DOHH2 (cell line): Measurements from ENCODE around the gene PRKCE.

Source experiments
- H3F3A ChIP-seq: fragments of 200-600 bp; sonication (generic), shearing (Covaris generic); 2 replicates; pipeline ENCODE4 v1.6.0; 2016; ENCODE audit warnings: antibody characterized with exemption, mild to moderate bottlenecking; ENCODE audit not compliant: control insufficient read depth, insufficient read depth
- H3K27ac ChIP-seq: fragments of 200-600 bp; sonication (generic); 2 replicates; pipeline ENCODE4 v1.5.1; 2014; ENCODE audit warnings: low read depth, mild to moderate bottlenecking, low read length, moderate library complexity
- H3K27me3 ChIP-seq: fragments of 200-600 bp; sonication (generic); 2 replicates; pipeline ENCODE4 v1.6.1; 2014; ENCODE audit warnings: mild to moderate bottlenecking, low read length, mixed read lengths; ENCODE audit not compliant: control insufficient read depth
- H3K36me3 ChIP-seq: fragments of 200-600 bp; sonication (generic); 2 replicates; pipeline ENCODE4 v1.6.1; 2014; ENCODE audit warnings: mild to moderate bottlenecking, low read length, moderate library complexity, mixed read lengths; ENCODE audit not compliant: control insufficient read depth
- H3K4me1 ChIP-seq: fragments of 200-600 bp; sonication (generic); 2 replicates; pipeline ENCODE4 v1.6.1; 2014; ENCODE audit warnings: mild to moderate bottlenecking, low read length, mixed read lengths; ENCODE audit not compliant: control insufficient read depth
- H3K4me2 ChIP-seq: fragments of 200-600 bp; sonication (generic); 2 replicates; pipeline ENCODE4 v1.6.0; 2014; ENCODE audit warnings: mild to moderate bottlenecking, low read length, moderate library complexity
- H3K4me3 ChIP-seq: fragments of 200-600 bp; sonication (generic); 2 replicates; pipeline ENCODE4 v1.5.1; 2014; ENCODE audit warnings: mild to moderate bottlenecking, low read length, mixed read lengths
- H3K79me2 ChIP-seq: fragments of 200-600 bp; sonication (generic); 2 replicates; pipeline ENCODE4 v1.6.1; 2014; ENCODE audit warnings: mild to moderate bottlenecking, low read length, mixed read lengths; ENCODE audit not compliant: control insufficient read depth
- H3K9me2 ChIP-seq: fragments of 200-600 bp; sonication (generic); replicated peaks from 2 replicates; pipeline ENCODE4 v1.6.1; 2014; ENCODE audit warnings: mild to moderate bottlenecking, low read length, mixed read lengths; ENCODE audit not compliant: control insufficient read depth
- H3K9me3 ChIP-seq: fragments of 200-600 bp; sonication (generic); 2 replicates; pipeline ENCODE4 v1.6.1; 2014; ENCODE audit warnings: antibody characterized with exemption, low read length, mixed read lengths; ENCODE audit not compliant: control insufficient read depth, insufficient read depth
- H4K20me1 ChIP-seq: fragments of 200-600 bp; sonication (generic); 2 replicates; pipeline ENCODE4 v1.6.0; 2014; ENCODE audit warnings: low read depth, mild to moderate bottlenecking, antibody characterized with exemption, low read length, moderate library complexity; ENCODE audit not compliant: control insufficient read depth, insufficient read depth
- EZH2phosphoT487 ChIP-seq: fragments of 200-600 bp; sonication (generic); IDR thresholded peaks from 2 replicates; pipeline ENCODE4 v1.6.1; 2017; ENCODE audit warnings: borderline replicate concordance, mild to moderate bottlenecking, antibody characterized with exemption, low read length, moderate library complexity, mixed read lengths
- TF ChIP-seq, protein P1 (sequence below): fragments of 200-600 bp; sonication (generic); IDR thresholded peaks from one replicate; pipeline ENCODE4 v1.5.1; 2014; ENCODE audit warnings: antibody characterized with exemption, mild to moderate bottlenecking, low read depth, low read length; ENCODE audit not compliant: poor library complexity, severe bottlenecking

Gene PRKCE

DNA sequence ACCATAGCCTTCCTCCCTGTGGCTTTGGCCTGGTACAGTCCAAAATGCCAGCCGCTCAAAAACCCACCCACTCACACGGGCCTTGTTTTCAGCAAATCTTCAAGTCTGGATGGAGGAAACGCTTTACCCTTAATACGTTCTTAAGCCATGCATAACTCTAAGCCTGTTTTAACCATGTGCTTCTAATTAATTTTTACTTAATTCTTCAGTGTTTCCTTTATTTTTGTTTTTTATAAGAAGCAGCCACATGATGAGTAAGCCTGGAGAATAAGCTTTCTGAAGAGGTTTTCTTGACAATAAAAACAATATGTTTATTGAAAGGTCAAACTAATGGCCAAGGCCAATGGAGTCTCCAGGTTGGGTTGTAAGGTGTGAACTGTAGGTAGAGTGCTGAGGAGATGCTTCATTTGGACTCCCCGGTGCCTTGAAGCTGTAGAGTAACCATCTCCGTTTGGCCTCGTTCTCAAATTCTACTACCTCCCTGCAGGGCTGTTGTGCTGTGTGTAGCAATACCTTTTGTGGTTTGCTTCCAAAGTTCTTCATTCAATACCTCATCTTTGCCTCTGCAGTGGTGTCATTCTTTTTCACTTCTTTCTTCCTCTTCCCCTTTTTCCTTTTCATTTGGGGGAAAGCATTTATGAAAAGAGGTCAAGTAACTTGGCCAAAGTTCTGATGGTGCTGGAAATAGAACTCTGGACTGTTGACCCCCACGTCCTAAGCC lies 113.7 kb downstream of the PRKCE start:
- TF ChIP-seq, protein P1, sequence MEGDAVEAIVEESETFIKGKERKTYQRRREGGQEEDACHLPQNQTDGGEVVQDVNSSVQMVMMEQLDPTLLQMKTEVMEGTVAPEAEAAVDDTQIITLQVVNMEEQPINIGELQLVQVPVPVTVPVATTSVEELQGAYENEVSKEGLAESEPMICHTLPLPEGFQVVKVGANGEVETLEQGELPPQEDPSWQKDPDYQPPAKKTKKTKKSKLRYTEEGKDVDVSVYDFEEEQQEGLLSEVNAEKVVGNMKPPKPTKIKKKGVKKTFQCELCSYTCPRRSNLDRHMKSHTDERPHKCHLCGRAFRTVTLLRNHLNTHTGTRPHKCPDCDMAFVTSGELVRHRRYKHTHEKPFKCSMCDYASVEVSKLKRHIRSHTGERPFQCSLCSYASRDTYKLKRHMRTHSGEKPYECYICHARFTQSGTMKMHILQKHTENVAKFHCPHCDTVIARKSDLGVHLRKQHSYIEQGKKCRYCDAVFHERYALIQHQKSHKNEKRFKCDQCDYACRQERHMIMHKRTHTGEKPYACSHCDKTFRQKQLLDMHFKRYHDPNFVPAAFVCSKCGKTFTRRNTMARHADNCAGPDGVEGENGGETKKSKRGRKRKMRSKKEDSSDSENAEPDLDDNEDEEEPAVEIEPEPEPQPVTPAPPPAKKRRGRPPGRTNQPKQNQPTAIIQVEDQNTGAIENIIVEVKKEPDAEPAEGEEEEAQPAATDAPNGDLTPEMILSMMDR, result no peak
- TF ChIP-seq EZH2phosphoT487, result no peak
- Histone ChIP-seq H3K36me3 (no peaks in the 10 kb centered on the region), H3F3A (no peaks in the 10 kb centered on the region), H3K9me3 (no peaks in the 10 kb centered on the region), H3K27me3 (no peaks in the 10 kb centered on the region), H3K4me3 (no peak overlapping the region), H3K4me2 (no peak overlapping the region), H4K20me1 (no peaks in the 10 kb centered on the region), H3K27ac (no peak overlapping the region), H3K9me2 (no peaks in the 10 kb centered on the region), H3K4me1 (peaks cover 12% of the 10 kb centered on the region), H3K79me2 (no peaks in the 10 kb centered on the region)

DNA sequence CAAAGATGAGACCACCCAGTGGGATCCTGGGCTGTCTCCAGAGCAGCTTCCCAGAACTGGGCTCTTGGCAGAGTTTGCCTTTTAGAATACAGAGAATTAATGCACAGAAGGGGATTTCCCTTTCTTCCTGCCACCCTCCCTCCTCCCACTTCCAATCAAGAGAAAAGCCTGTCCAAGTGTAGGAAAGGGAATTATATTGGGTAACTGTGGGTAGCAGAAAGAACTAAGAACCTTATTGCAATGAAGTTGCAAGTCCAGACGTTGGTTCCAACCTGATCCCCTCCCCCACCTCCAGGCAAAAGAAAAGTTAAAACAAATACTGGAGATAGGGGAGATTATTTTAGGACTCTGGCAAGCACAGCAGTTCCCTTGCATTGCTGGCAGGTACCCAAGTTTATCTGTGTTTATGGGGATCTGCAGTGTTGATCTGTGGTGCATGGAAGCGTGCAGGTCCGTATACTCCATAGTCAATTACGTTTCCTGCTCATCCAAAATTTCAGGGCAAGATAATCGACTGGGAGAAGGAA lies 114.3 kb downstream of the PRKCE start:
- Histone ChIP-seq H4K20me1 (no peaks in the 10 kb centered on the region), H3K9me2 (no peaks in the 10 kb centered on the region), H3K4me1 (peaks cover 12% of the 10 kb centered on the region), H3K27ac (no peak overlapping the region), H3K9me3 (no peaks in the 10 kb centered on the region), H3F3A (no peaks in the 10 kb centered on the region), H3K36me3 (no peaks in the 10 kb centered on the region), H3K4me3 (no peak overlapping the region), H3K27me3 (no peaks in the 10 kb centered on the region), H3K4me2 (no peak overlapping the region), H3K79me2 (no peaks in the 10 kb centered on the region)
- no peak for TF ChIP-seq EZH2phosphoT487

DNA sequence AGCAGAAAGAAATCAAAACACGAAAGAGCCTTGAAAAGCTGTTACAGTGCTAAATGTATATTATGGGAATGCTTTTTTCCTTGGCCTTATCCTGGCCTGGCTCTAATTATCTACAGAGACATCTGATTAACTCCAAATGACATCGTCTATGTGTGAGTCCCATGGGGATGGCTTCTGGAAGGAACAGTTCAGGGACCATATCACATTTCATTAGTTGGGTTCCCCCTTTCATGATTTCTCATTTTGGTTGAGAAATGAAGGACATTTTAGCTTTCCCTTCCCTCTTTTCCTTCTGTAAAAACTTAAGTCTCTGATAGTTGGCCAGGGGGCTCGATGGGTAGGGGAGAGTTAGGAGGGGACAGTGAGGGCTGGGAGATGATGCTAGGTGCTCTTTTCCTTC lies 116.7 kb downstream of the PRKCE start:
- Histone ChIP-seq H4K20me1 (no peaks in the 10 kb centered on the region), H3K27ac (no peak overlapping the region), H3K36me3 (no peaks in the 10 kb centered on the region), H3F3A (no peaks in the 10 kb centered on the region), H3K4me2 (no peak overlapping the region), H3K4me3 (no peak overlapping the region), H3K9me3 (no peaks in the 10 kb centered on the region), H3K79me2 (no peaks in the 10 kb centered on the region), H3K9me2 (no peaks in the 10 kb centered on the region), H3K4me1 (peaks cover 12% of the 10 kb centered on the region), H3K27me3 (no peaks in the 10 kb centered on the region)
- TF ChIP-seq, protein P1, result no peak
- TF ChIP-seq EZH2phosphoT487, result no peak

DNA sequence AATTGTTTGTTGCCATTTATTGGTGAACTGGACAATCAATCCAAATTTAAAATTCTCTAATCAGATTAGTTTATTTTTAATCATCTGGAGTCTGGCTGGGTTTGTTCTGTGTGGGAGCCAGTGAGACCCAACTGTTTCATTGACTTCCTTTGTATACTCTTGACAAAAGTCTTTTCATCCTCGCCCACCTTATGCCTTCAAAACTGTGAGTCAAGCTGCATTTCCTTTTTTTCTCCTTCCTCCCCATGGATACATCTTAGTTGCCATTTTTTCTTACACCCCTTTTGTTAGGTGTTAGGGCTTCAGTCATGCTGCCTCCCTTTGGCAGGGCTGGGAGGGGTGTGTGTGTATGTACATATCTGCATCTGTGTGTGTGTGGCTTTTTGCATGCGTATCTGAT lies 117.6 kb downstream of the PRKCE start:
- Histone ChIP-seq H3K27ac (no peak overlapping the region), H3K4me1 (peaks cover 12% of the 10 kb centered on the region), H3K36me3 (no peaks in the 10 kb centered on the region), H3K9me2 (no peaks in the 10 kb centered on the region), H3K9me3 (no peaks in the 10 kb centered on the region), H3K4me3 (no peak overlapping the region), H3K79me2 (no peaks in the 10 kb centered on the region), H4K20me1 (no peaks in the 10 kb centered on the region), H3F3A (no peaks in the 10 kb centered on the region), H3K27me3 (no peaks in the 10 kb centered on the region), H3K4me2 (no peak overlapping the region)
- no peak for TF ChIP-seq EZH2phosphoT487
- TF ChIP-seq, protein P1, result no peak
